ENCODE measurements around the gene TUBE1. TPM values are rescaled to one million over a fixed set of nuclear protein-coding genes. Genes with fewer than 3 reads are reported as not detected.

Gene TUBE1
- total and polyA plus RNA-seq, 10 of the 15 experiments (the other 5 are each of a cell fraction or from before 2014, with no cell fraction given) = 6.3 to 25.2 (median 13.6) TPM

GRCh38 chr6:112030206-112030960 lies 56.9 kb downstream of the TUBE1 start:
- no TSS peak for BruUV-seq (replicated peaks)
- Histone ChIP-seq H4K20me1 (ENCODE audit: control insufficient read depth, insufficient read depth) (no peaks in the 10 kb centered on the region), H2AFZ (ENCODE audit: control insufficient read depth, low read depth, low read length) (no peak overlapping the region), H3K27me3 (replicated peaks in 1 of 2; ENCODE audit: control insufficient read depth in 2 of 2, insufficient read depth in 2 of 2, low read length in 1 of 2) (no peaks in the 10 kb centered on the region), H3K4me3 (no peak overlapping the region), H3K79me2 (ENCODE audit: control insufficient read depth, insufficient read depth, low read length) (no peaks in the 10 kb centered on the region), H3K9ac (ENCODE audit: control insufficient read depth, insufficient read depth, low read length) (no peak overlapping the region), H3K36me3 (ENCODE audit: control insufficient read depth in 2 of 2, insufficient read depth in 2 of 2, low read length in 1 of 2) (no peaks in the 10 kb centered on the region), H3K4me1 (ENCODE audit: control insufficient read depth, insufficient read depth, low read length) (peaks cover 8% of the 10 kb centered on the region; the same call in 1 of the 2 replicates), H3K27ac (ENCODE audit: control insufficient read depth, insufficient read depth) (no peak overlapping the region), H3K4me2 (ENCODE audit: control insufficient read depth, insufficient read depth) (no peak overlapping the region), H3K9me3 (replicated peaks; ENCODE audit: control insufficient read depth, insufficient read depth, low read length) (no peaks in the 10 kb centered on the region)
- POLR2A ChIA-PET = no interaction called here
- CTCF ChIA-PET = interaction anchor here (0.9 to 2.9 kb wide), 5 partner anchors 10 to 321 kb away, joined by 4 to 12 read pairs (median 10); no protein-coding TSS in a partner anchor
- in situ Hi-C loops (cut with MboI) = loop anchor here (5.0 kb wide), 1 partner anchor 323 kb away; no protein-coding TSS in a partner anchor
- TF ChIP-seq ZSCAN29 (IDR thresholded peaks at IDR 0.05) (no peak), MYC (IDR thresholded peaks at IDR 0.05; ENCODE audit: insufficient read depth, insufficient read length, insufficient replicate concordance, low read length, severe bottlenecking) (no peak), PAX5 (IDR thresholded peaks at IDR 0.05; ENCODE audit: borderline replicate concordance, low read depth, low read length) (no peak), NFYA (IDR thresholded peaks at IDR 0.05; ENCODE audit: borderline replicate concordance, low read depth, low read length) (no peak), POLR2AphosphoS5 (IDR thresholded peaks at IDR 0.05; ENCODE audit: low read length) (no peak), IKZF1 (conservative IDR thresholded peaks at IDR 0.05) (no peak), HDGF (IDR thresholded peaks at IDR 0.05) (no peak), CREB1 (IDR thresholded peaks at IDR 0.05; ENCODE audit: low read depth) (no peak), ZNF24 (IDR thresholded peaks at IDR 0.05) (no peak), IKZF2 (IDR thresholded peaks at IDR 0.05) (no peak), E2F8 (IDR thresholded peaks at IDR 0.05; ENCODE audit: low read depth, partially characterized antibody) (no peak), SP1 (IDR thresholded peaks at IDR 0.05; ENCODE audit: low read depth, low read length) (no peak), SMAD5 (IDR thresholded peaks at IDR 0.05; ENCODE audit: low read depth) (no peak), RUNX3 (IDR thresholded peaks at IDR 0.05; ENCODE audit: low read length) (no peak), MEF2B (IDR thresholded peaks at IDR 0.05; ENCODE audit: partially characterized antibody, poor library complexity, severe bottlenecking) (no peak)
- TF ChIP-seq, protein P1, sequence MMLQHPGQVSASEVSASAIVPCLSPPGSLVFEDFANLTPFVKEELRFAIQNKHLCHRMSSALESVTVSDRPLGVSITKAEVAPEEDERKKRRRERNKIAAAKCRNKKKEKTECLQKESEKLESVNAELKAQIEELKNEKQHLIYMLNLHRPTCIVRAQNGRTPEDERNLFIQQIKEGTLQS (IDR thresholded peaks at IDR 0.05; ENCODE audit: borderline replicate concordance, extremely low read depth, low read depth, low read length) = no peak
- TF ChIP-seq, protein P2, sequence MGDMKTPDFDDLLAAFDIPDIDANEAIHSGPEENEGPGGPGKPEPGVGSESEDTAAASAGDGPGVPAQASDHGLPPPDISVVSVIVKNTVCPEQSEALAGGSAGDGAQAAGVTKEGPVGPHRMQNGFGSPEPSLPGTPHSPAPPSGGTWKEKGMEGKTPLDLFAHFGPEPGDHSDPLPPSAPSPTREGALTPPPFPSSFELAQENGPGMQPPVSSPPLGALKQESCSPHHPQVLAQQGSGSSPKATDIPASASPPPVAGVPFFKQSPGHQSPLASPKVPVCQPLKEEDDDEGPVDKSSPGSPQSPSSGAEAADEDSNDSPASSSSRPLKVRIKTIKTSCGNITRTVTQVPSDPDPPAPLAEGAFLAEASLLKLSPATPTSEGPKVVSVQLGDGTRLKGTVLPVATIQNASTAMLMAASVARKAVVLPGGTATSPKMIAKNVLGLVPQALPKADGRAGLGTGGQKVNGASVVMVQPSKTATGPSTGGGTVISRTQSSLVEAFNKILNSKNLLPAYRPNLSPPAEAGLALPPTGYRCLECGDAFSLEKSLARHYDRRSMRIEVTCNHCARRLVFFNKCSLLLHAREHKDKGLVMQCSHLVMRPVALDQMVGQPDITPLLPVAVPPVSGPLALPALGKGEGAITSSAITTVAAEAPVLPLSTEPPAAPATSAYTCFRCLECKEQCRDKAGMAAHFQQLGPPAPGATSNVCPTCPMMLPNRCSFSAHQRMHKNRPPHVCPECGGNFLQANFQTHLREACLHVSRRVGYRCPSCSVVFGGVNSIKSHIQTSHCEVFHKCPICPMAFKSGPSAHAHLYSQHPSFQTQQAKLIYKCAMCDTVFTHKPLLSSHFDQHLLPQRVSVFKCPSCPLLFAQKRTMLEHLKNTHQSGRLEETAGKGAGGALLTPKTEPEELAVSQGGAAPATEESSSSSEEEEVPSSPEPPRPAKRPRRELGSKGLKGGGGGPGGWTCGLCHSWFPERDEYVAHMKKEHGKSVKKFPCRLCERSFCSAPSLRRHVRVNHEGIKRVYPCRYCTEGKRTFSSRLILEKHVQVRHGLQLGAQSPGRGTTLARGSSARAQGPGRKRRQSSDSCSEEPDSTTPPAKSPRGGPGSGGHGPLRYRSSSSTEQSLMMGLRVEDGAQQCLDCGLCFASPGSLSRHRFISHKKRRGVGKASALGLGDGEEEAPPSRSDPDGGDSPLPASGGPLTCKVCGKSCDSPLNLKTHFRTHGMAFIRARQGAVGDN (IDR thresholded peaks at IDR 0.05) = no peak
- intact Hi-C loops (cut with micrococcal nuclease; ENCODE audit: unreplicated experiment) = no loop called here
- FAIRE-seq (no peak), DNase-seq (ENCODE audit: low read depth, low spot score) (no peak), ATAC-seq (no peak)
- SMC1A ChIA-PET (ENCODE audit: uncharacterized antibody, unreplicated experiment) = interaction anchor here (0.9 to 1.0 kb wide), 3 partner anchors 10 to 174 kb away, joined by 3 to 4 read pairs (median 3); no protein-coding TSS in a partner anchor
- RAD21 ChIA-PET (ENCODE audit: unreplicated experiment) = interaction anchor here (1.0 kb wide), 1 partner anchor 10 kb away, joined by 3 read pairs; no protein-coding TSS in a partner anchor
- WGBS (ENCODE audit: insufficient coverage, insufficient replicate concordance, low lambda C conversion rate, missing lambda C conversion rate) = 19% methylated on average over 7 of the region's 7 CpGs

All from GM12878 (cell line).